Fibroblast of the conjunctiva (primary cell): ENCODE data around the gene GPX2.

Experiments
- DNase-seq: peaks from one replicate; pipeline ENCODE4 v3.0.0-alpha.2; 2010; ENCODE audit warnings: low read depth

GPX2 gene

GRCh38 chr14:64942531-64943111, at the start of gene GPX2:
TSS of gene GPX2 (minus strand) at chr14:64942745. CDS start at chr14:64942726, 19 bp downstream.
- no peak for DNase-seq

- DNase-seq = no peak
These were observed 48.4 kb upstream of the GPX2 start for GRCh38 chr14:64990939-64991338.

GRCh38 chr14:64990296-64990695, 47.8 kb upstream of the GPX2 start:
- no peak for DNase-seq

- no peak for DNase-seq
These were observed 44.9 kb upstream of the GPX2 start for GRCh38 chr14:64987438-64987767.

- DNase-seq = peak; percentile 92
These were observed 44.3 kb upstream of the GPX2 start, which contains the start of gene FNTB for GRCh38 chr14:64986648-64987437. TSS of gene FNTB (plus strand) at chr14:64986895. CDS start at chr14:64986954, 59 bp downstream.

GRCh38 chr14:64983439-64984310, 41.1 kb upstream of the GPX2 start:
- peak; percentile 63 for DNase-seq

GRCh38 chr14:64979336-64980074, 37.0 kb upstream of the GPX2 start:
- no peak for DNase-seq

GRCh38 chr14:64974563-64974962, 32.0 kb upstream of the GPX2 start:
- no peak for DNase-seq

GRCh38 chr14:64973826-64974225, 31.3 kb upstream of the GPX2 start:
- no peak for DNase-seq

GRCh38 chr14:64973026-64973442, 30.5 kb upstream of the GPX2 start:
- no peak for DNase-seq

GRCh38 chr14:64971943-64972791, 29.6 kb upstream of the GPX2 start, which contains the start of gene RAB15:
TSS of gene RAB15 (minus strand) at chr14:64972336. CDS start at chr14:64972076, 260 bp downstream.
- DNase-seq = no peak

- DNase-seq = no peak
These were observed 29.0 kb upstream of the GPX2 start for GRCh38 chr14:64971491-64971942.

- DNase-seq = no peak
These were observed 28.4 kb upstream of the GPX2 start for GRCh38 chr14:64970776-64971477.

GRCh38 chr14:64970041-64970440, 27.5 kb upstream of the GPX2 start:
- no peak for DNase-seq

- DNase-seq = no peak
These were observed 26.1 kb upstream of the GPX2 start for GRCh38 chr14:64968651-64969050.

- no peak for DNase-seq
These were observed 25.6 kb upstream of the GPX2 start for GRCh38 chr14:64968167-64968566.

- no peak for DNase-seq
These were observed 24.4 kb upstream of the GPX2 start for GRCh38 chr14:64966976-64967375.

GRCh38 chr14:64965356-64966000, 22.9 kb upstream of the GPX2 start:
- DNase-seq = no peak

GRCh38 chr14:64963611-64964010, 21.1 kb upstream of the GPX2 start:
- DNase-seq = no peak
